Esophagus squamous epithelium (tissue), 5 donors: ENCODE data around the gene KRTAP10-7. TPM values are rescaled to one million over a fixed set of nuclear protein-coding genes. Genes with fewer than 3 reads are reported as not detected.
"Not testable (repeated sequence)": the region's sequence is repeated elsewhere in the genome, so short reads cannot be mapped to it uniquely, and the experiment has no call there.

ENCODE experiments used
- DNase-seq: peaks from one replicate; lab custom pipeline; 2025; lab: John Stamatoyannopoulos, UW
- H3K27ac ChIP-seq, 4 donors: fragments of 200-600 bp; sonication (generic); one replicate each; pipeline ENCODE4 v1.5.1; 2016 to 2019; ENCODE audit warnings: mild to moderate bottlenecking in 1 of 4
- H3K27me3 ChIP-seq, 4 donors: fragments of 200-600 bp; sonication (generic); 1 replicate in 3 of 4; 2 replicates in 1 of 4; pipeline versions ENCODE4 v1.5.1 to v1.6.0; 2017 to 2021; ENCODE audit warnings: antibody characterized with exemption in 1 of 4
- H3K36me3 ChIP-seq, 3 donors: fragments of 200-600 bp; sonication (generic); one replicate each; pipeline ENCODE4 v1.5.1; 2016 to 2019
- H3K4me1 ChIP-seq, 3 donors: fragments of 200-600 bp; sonication (generic); one replicate each; pipeline ENCODE4 v1.5.1; 2017 to 2019
- H3K4me3 ChIP-seq, 4 donors: fragments of 200-600 bp; sonication (generic); 1 replicate in 3 of 4; 2 replicates in 1 of 4; pipeline ENCODE4 v1.5.1; 2016 to 2019; ENCODE audit warnings: mild to moderate bottlenecking in 2 of 4, moderate library complexity in 1 of 4
- H3K9me3 ChIP-seq, 3 donors: fragments of 200-600 bp; sonication (generic); one replicate each; pipeline ENCODE4 v1.5.1; 2016 to 2019
- CTCF ChIP-seq, 6 experiments: fragments of 450-650 bp in 4 of 6; fragments of 200-600 bp in 2 of 6; sonication (generic) in 2 of 6; IDR thresholded peaks; one replicate each; pipeline ENCODE4 v1.5.1; 2016 to 2019; ENCODE audit warnings: antibody characterized with exemption in 6 of 6, mild to moderate bottlenecking in 4 of 6, moderate library complexity in 4 of 6
- POLR2A ChIP-seq, 4 donors: fragments of 450-650 bp; IDR thresholded peaks; one replicate each; pipeline ENCODE4 v1.6.1; 2017; ENCODE audit warnings: antibody characterized with exemption in 4 of 4, mild to moderate bottlenecking in 4 of 4, moderate library complexity in 3 of 4
- WGBS, 2 donors: methylation state at CpG; one replicate each; pipeline ENCODE4 v1.1.5; 2018; 5-methylcytosine and 5-hydroxymethylcytosine counted together
- intact Hi-C: fragments of 100-400 bp; cut with DNase I; formaldehyde crosslinking; loops from one replicate; pipeline ENCODE4 v1.15.0; 2022
- total RNA-seq, 4 donors: library from RNA; depleted of rRNA; stranded (reverse); fragments of >200 nt; gene quantifications; one replicate each; pipeline ENCODE4 v1.1.0, GENCODE V29; 2016
- donor health status: DM: yes; HTN: yes; CAD: no.

The KRTAP10-7 gene
- total RNA-seq, 4 donors from 2014 or later, result not detected

GRCh38 chr21:44555200-44555875 is 45.1 kb upstream of the KRTAP10-7 start:
- no peak for DNase-seq
- H3K4me3 ChIP-seq, result no peak overlapping the region
- H3K9me3 ChIP-seq, result no peaks in the 10 kb centered on the region
- peaks cover 0 to 58% (median 0%) of the 10 kb centered on the region in 4 donors for H3K27me3 ChIP-seq
- H3K36me3 ChIP-seq, result no peaks in the 10 kb centered on the region
- no peak overlapping the region for H3K27ac ChIP-seq
- intact Hi-C loops, result no loop called here
- TF ChIP-seq CTCF (IDR thresholded peaks at IDR 0.05) (no peak), POLR2A (IDR thresholded peaks at IDR 0.05) (no peak)
- peaks cover 0 to 14% (median 0%) of the 10 kb centered on the region in 3 donors for H3K4me1 ChIP-seq
- 70 to 75% methylated on average over 10 to 12 of the region's 13 CpGs for WGBS, 2 donors

DNA sequence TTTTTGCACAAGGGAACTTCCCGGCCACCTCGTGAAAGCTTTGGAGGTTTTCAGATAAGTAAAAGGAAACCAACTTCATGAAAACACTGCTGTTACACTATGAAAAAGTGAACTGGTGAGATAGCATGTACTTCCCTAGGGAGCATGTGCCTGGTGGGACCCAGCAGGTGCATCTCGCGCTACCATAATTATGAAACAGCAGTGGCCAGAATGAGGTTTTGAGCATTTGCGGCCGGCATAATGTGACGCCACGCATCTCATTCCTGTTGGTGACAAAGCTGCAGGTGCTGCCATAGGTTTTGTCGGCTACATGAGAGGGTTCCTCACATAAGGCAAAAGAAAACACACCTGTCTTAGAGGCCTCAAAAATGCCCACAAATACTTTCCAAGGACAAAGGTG is 43.5 kb upstream of the KRTAP10-7 start:
- H3K4me1 ChIP-seq, result no peaks in the 10 kb centered on the region
- no peak overlapping the region for H3K27ac ChIP-seq
- no peak for TF ChIP-seq POLR2A (IDR thresholded peaks at IDR 0.05)
- no peak for TF ChIP-seq CTCF (IDR thresholded peaks at IDR 0.05)
- DNase-seq, result no peak
- H3K9me3 ChIP-seq, result no peaks in the 10 kb centered on the region
- no peak overlapping the region for H3K4me3 ChIP-seq
- intact Hi-C loops, result no loop called here
- H3K27me3 ChIP-seq, result peaks cover 0 to 48% (median 0%) of the 10 kb centered on the region in 4 donors
- WGBS, 2 donors, result 80 to 81% methylated on average over 8 to 9 of the region's 9 CpGs
- H3K36me3 ChIP-seq, result no peaks in the 10 kb centered on the region

DNA sequence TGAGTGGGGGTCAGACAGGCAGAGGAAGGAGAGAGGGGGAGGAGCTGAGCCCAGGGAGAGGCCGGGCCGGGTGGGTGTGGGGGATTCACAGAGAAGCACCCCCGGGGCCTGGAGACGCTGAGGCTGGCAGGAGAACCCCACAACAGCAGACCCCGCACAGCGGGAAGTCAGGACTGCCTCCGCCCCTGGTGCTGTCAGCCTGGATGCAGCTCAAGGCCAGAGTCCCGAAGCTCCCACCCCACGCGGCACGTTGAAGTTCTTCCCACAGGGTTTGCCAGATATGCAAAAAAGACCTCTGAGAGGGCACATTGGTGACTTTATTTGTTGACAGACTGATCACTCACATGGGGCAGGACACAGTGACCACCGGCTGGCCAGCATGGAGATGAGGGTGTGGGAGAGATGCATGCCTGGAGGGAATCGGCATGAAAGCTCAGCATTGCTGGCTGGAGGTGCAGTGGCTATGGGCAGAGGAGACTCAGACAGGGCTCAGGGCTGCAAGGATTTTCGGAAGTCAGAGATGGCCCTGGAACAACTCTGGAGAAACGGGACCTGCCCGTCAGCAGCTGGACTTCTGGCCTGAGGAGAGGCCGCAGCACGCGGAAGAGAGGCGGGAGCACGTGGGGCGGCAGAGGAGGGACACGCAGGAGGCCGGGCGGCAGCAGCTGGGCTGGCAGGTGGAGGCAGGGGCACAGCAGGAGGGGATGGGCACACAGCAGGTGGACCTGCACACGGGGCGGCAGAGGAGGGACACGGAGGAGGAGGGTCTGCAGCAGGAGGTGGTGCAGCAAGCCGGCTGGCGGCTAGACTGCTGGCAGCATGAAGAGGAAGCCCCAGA is 42.7 kb upstream of the KRTAP10-7 start:
- Histone ChIP-seq H3K4me3 (no peak overlapping the region), H3K27ac (no peak overlapping the region), H3K36me3 (no peaks in the 10 kb centered on the region), H3K9me3 (no peaks in the 10 kb centered on the region), H3K4me1 (no peaks in the 10 kb centered on the region), H3K27me3 (peaks cover 0 to 43% (median 0%) of the 10 kb centered on the region in 4 donors)
- no peak for DNase-seq
- intact Hi-C loops, result no loop called here
- WGBS, 2 donors, result 60 to 63% methylated on average over 27 to 30 of the region's 30 CpGs
- TF ChIP-seq POLR2A (IDR thresholded peaks at IDR 0.05), result no peak
- no peak for TF ChIP-seq CTCF (IDR thresholded peaks at IDR 0.05)

DNA sequence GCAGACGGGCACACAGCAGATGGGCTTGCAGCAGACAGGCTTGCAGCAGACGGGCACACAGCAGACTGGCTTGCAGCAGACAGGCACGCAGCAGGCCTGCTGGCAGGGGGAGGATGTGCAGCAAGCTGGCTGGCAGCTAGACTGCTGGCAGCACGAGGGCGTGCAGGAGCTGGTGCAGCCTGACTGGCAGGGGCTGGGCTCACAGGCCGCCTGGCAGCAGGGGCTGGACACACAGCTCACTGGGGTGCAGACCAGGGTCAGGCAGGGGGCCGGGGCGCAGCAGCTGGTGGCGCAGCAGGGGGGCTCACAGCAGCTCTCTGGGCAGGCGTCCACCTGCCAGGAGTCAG is 42.1 kb upstream of the KRTAP10-7 start:
- DNase-seq, H3K9me3 ChIP-seq, H3K36me3 ChIP-seq, H3K4me3 ChIP-seq, intact Hi-C loops, H3K4me1 ChIP-seq, H3K27ac ChIP-seq: not testable (repeated sequence)
- peaks cover 0 to 43% (median 0%) of the 10 kb centered on the region in 4 donors for H3K27me3 ChIP-seq
- 78 to 92% methylated on average over 2 of the region's 10 CpGs for WGBS, 2 donors

GRCh38 chr21:44558695-44559094 is 41.7 kb upstream of the KRTAP10-7 start, which contains the start of gene KRTAP10-3:
TSS of gene KRTAP10-3 (minus strand) at chr21:44558795. CDS start at chr21:44558715, 80 bp downstream.
- TF ChIP-seq POLR2A (IDR thresholded peaks at IDR 0.05) (no peak), CTCF (IDR thresholded peaks at IDR 0.05) (no peak)
- intact Hi-C loops, result no loop called here
- no peaks in the 10 kb centered on the region for H3K4me1 ChIP-seq
- DNase-seq, result no peak
- H3K4me3 ChIP-seq, result no peak within 1 kb of the TSS
- H3K36me3 ChIP-seq, result no peaks in the 10 kb centered on the region
- WGBS, 2 donors, result 69 to 77% methylated on average over 5 of the region's 5 CpGs
- H3K27me3 ChIP-seq, result peaks cover 0 to 43% (median 0%) of the 10 kb centered on the region in 4 donors
- no peak within 1 kb of the TSS for H3K27ac ChIP-seq
- H3K9me3 ChIP-seq, result no peaks in the 10 kb centered on the region
